GM12878 (cell line): Measurements from ENCODE around the gene WNT9B. TPM values are rescaled to one million over a fixed set of nuclear protein-coding genes. Genes with fewer than 3 reads are reported as not detected.
A peak's percentile ranks its signal among the peaks of the same experiment; 100 is the strongest.

Experiments
- ATAC-seq: fragments of 200-7000 bp; cut with Tn5 transposase; 3 replicates; pipeline ENCODE4 v1.9.1; 2020; ENCODE audit warnings: mild to moderate bottlenecking, moderate library complexity
- BruUV-seq: library from RNA; stranded (reverse); fragments of 400-500 nt; replicated peaks from 2 replicates; lab custom pipeline; 2021; lab: Mats Ljungman, UMichigan
- CTCF ChIA-PET: fragments of 300-600 bp; sonication (Branson Sonifier 250); formaldehyde crosslinking; extraction: SDS; loops from one replicate; lab custom pipeline; 2021; ENCODE audit warnings: inconsistent platforms; lab: Yijun Ruan, JAX
- POLR2A ChIA-PET: fragments of 350-600 bp; formaldehyde crosslinking; extraction: SDS; loops from one replicate; lab custom pipeline; 2021; ENCODE audit warnings: inconsistent platforms; lab: Charles Lee
- RAD21 ChIA-PET: fragments of 300-600 bp; sonication (Branson Sonifier 250); formaldehyde crosslinking; loops from one replicate; lab custom pipeline; 2023; ENCODE audit warnings: antibody characterized with exemption; ENCODE audit not compliant: unreplicated experiment; lab: Charles Lee
- SMC1A ChIA-PET: fragments of 300-600 bp; sonication (Branson Sonifier 250); formaldehyde crosslinking; loops from one replicate; lab custom pipeline; 2023; ENCODE audit not compliant: unreplicated experiment, uncharacterized antibody; lab: Charles Lee
- DNase-seq: peaks from one replicate; pipeline ENCODE4 v3.0.0-alpha.2; 2011; ENCODE audit warnings: low read depth, low spot score
- FAIRE-seq: peaks from 3 replicates; lab custom pipeline; 2011; peaks lifted over from hg19 to GRCh38; lab: Jason Lieb, UNC
- H2AFZ ChIP-seq: 2 replicates; pipeline ENCODE4 v1.6.0; 2011; ENCODE audit warnings: low read depth, low read length, control low read depth; ENCODE audit not compliant: control insufficient read depth
- H3K27ac ChIP-seq: 2 replicates; pipeline ENCODE4 v1.5.1; 2011; ENCODE audit warnings: control low read depth; ENCODE audit not compliant: control insufficient read depth, insufficient read depth
- H3K27me3 ChIP-seq, 2 experiments: replicated peaks in 1 of 2; 2 replicates each; pipeline versions ENCODE4 v1.6.0 to v1.6.1; 2011; ENCODE audit warnings: low read length in 1 of 2; ENCODE audit not compliant: control insufficient read depth in 2 of 2, insufficient read depth in 2 of 2
- H3K36me3 ChIP-seq, 2 experiments: 2 replicates each; pipeline ENCODE4 v1.5.1; 2011; ENCODE audit warnings: low read length in 1 of 2; ENCODE audit not compliant: control insufficient read depth in 2 of 2, insufficient read depth in 2 of 2
- H3K4me1 ChIP-seq: 2 replicates; pipeline ENCODE4 v1.6.1; 2011; ENCODE audit warnings: mild to moderate bottlenecking, low read length, moderate library complexity, mixed read lengths; ENCODE audit not compliant: control insufficient read depth, insufficient read depth
- H3K4me2 ChIP-seq: 2 replicates; pipeline ENCODE4 v1.6.0; 2011; ENCODE audit warnings: control low read depth; ENCODE audit not compliant: control insufficient read depth, insufficient read depth
- H3K4me3 ChIP-seq: fragments of 200-600 bp; sonication (generic); 2 replicates; pipeline ENCODE4 v1.5.1; 2016
- H3K79me2 ChIP-seq: 2 replicates; pipeline ENCODE4 v1.6.0; 2011; ENCODE audit warnings: low read length; ENCODE audit not compliant: control insufficient read depth, insufficient read depth
- H3K9ac ChIP-seq: 2 replicates; pipeline ENCODE4 v1.8.0; 2011; ENCODE audit warnings: low read length, control low read depth, mixed read lengths; ENCODE audit not compliant: control insufficient read depth, insufficient read depth
- H3K9me3 ChIP-seq: replicated peaks from 3 replicates; pipeline ENCODE4 v1.5.1; 2011; ENCODE audit warnings: mild to moderate bottlenecking, low read length; ENCODE audit not compliant: control insufficient read depth, insufficient read depth
- H4K20me1 ChIP-seq: 2 replicates; pipeline ENCODE4 v1.6.0; 2011; ENCODE audit not compliant: control insufficient read depth, insufficient read depth
- ATF7 ChIP-seq: fragments of 450-650 bp; IDR thresholded peaks from 2 replicates; pipeline ENCODE4 v1.6.1; 2016; ENCODE audit warnings: low read depth, mild to moderate bottlenecking
- SMC3 ChIP-seq: IDR thresholded peaks from 2 replicates; pipeline ENCODE4 v1.6.1; 2011; ENCODE audit warnings: low read length, improper control_type of control experiment, borderline replicate concordance
- SUZ12 ChIP-seq: fragments of 200-600 bp; sonication (generic); IDR thresholded peaks from one replicate; pipeline ENCODE4 v1.6.1; 2018; ENCODE audit warnings: antibody characterized with exemption, mild to moderate bottlenecking; ENCODE audit not compliant: unreplicated experiment
- TCF3 ChIP-seq: IDR thresholded peaks from 2 replicates; pipeline ENCODE4 v1.6.1; 2012; ENCODE audit warnings: low read depth, mild to moderate bottlenecking, low read length, borderline replicate concordance; ENCODE audit not compliant: insufficient read depth
- WGBS: methylation state at CpG from one replicate; pipeline ENCODE4 v1.1.6; 2016; ENCODE audit warnings: low lambda C conversion rate; ENCODE audit not compliant: insufficient replicate concordance, insufficient coverage; ENCODE audit errors: missing lambda C conversion rate; 5-methylcytosine and 5-hydroxymethylcytosine counted together
- in situ Hi-C: fragments of 300-500 bp; cut with MboI; formaldehyde crosslinking; loops from 9 replicates; pipeline ENCODE4 v1.14.3; 2018; ENCODE audit warnings: mixed read lengths
- intact Hi-C: fragments of 100-400 bp; cut with micrococcal nuclease; formaldehyde crosslinking; loops from one replicate; pipeline ENCODE4 v1.14.2; 2022; ENCODE audit not compliant: unreplicated experiment
- polyA plus RNA-seq, 11 experiments: library from polyadenylated mRNA; depleted of rRNA in 4 of 11; unstranded in 6 of 11; stranded (reverse) in 5 of 11; fragments of >200 nt; fragmentation: Nextera tagmentation in 4 of 11; fragmentation: Illumina TruSeq in 1 of 11; extraction: Ambion mirVana in 4 of 11; extraction: Trizol in 1 of 11; gene quantifications; 1 replicate in 1 of 11; 2 replicates in 10 of 11; pipeline versions ENCODE4 v1.2.1 to v1.2.3, GENCODE V29; 2011 to 2016; ENCODE audit warnings: inconsistent platforms in 2 of 11, missing spikeins in 2 of 11, low read depth in 1 of 11
- total RNA-seq, 4 experiments: library from RNA; depleted of rRNA in 3 of 4; stranded (reverse); fragments of >200 nt in 3 of 4; fragmentation: Illumina TruSeq in 1 of 4; extraction: Trizol in 1 of 4; gene quantifications; 2 replicates each; pipeline versions ENCODE4 v1.2.1 to v1.2.3, GENCODE V29; 2013 to 2021
- TF ChIP-seq, protein P1 (sequence below), 3 experiments: IDR thresholded peaks in 2 of 3; conservative IDR thresholded peaks in 1 of 3; 2 replicates each; pipeline ENCODE4 v1.5.1; 2011; ENCODE audit warnings: low read depth in 3 of 3, low read length in 3 of 3, mild to moderate bottlenecking in 3 of 3, control low read depth in 2 of 3, moderate library complexity in 2 of 3, inconsistent platforms in 1 of 3, mixed read lengths in 1 of 3; ENCODE audit not compliant: control insufficient read depth in 2 of 3, insufficient read depth in 1 of 3; ENCODE audit errors: extremely low read depth in 1 of 3

WNT9B gene
- total and polyA plus RNA-seq, 10 of the 15 experiments (the other 5 are each of a cell fraction or from before 2014, with no cell fraction given), result not detected

DNA sequence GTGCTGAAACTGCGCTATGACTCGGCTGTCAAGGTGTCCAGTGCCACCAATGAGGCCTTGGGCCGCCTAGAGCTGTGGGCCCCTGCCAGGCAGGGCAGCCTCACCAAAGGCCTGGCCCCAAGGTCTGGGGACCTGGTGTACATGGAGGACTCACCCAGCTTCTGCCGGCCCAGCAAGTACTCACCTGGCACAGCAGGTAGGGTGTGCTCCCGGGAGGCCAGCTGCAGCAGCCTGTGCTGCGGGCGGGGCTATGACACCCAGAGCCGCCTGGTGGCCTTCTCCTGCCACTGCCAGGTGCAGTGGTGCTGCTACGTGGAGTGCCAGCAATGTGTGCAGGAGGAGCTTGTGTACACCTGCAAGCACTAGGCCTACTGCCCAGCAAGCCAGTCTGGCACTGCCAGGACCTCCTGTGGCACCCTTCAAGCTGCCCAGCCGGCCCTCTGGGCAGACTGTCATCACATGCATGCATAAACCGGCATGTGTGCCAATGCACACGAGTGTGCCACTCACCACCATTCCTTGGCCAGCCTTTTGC, 25.0 kb downstream of the WNT9B start:
- no peaks in the 10 kb centered on the region for H4K20me1 ChIP-seq
- H3K27me3 ChIP-seq, result no peaks in the 10 kb centered on the region
- H3K79me2 ChIP-seq, result no peaks in the 10 kb centered on the region
- H3K4me1 ChIP-seq, result no peaks in the 10 kb centered on the region
- H3K9ac ChIP-seq, result no peak overlapping the region
- H3K36me3 ChIP-seq, result no peaks in the 10 kb centered on the region
- H3K4me2 ChIP-seq, result no peak overlapping the region
- TF ChIP-seq SMC3 (peak; percentile 42; the same call in 1 of the 2 replicates), SUZ12 (no peak), TCF3 (0 out of 2 replicates have a peak, but pooled peaks have one; percentile 53), ATF7 (no peak)
- TF ChIP-seq, protein P1, sequence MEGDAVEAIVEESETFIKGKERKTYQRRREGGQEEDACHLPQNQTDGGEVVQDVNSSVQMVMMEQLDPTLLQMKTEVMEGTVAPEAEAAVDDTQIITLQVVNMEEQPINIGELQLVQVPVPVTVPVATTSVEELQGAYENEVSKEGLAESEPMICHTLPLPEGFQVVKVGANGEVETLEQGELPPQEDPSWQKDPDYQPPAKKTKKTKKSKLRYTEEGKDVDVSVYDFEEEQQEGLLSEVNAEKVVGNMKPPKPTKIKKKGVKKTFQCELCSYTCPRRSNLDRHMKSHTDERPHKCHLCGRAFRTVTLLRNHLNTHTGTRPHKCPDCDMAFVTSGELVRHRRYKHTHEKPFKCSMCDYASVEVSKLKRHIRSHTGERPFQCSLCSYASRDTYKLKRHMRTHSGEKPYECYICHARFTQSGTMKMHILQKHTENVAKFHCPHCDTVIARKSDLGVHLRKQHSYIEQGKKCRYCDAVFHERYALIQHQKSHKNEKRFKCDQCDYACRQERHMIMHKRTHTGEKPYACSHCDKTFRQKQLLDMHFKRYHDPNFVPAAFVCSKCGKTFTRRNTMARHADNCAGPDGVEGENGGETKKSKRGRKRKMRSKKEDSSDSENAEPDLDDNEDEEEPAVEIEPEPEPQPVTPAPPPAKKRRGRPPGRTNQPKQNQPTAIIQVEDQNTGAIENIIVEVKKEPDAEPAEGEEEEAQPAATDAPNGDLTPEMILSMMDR (IDR thresholded peaks at IDR 0.05 in 2 of 3, conservative IDR thresholded peaks at IDR 0.05 in 1 of 3; ENCODE audit: control insufficient read depth in 2 of 3, extremely low read depth in 1 of 3, insufficient read depth in 1 of 3, low read depth in 3 of 3, low read length in 3 of 3), result peak; percentile 40 to 48 (median 46)
- TF ChIP-seq, all 136 proteins: peak for 3
- DNase-seq (no peak), FAIRE-seq (no peak), ATAC-seq (peak; percentile 93)
- ChIA-PET RAD21 (no interaction called here), POLR2A (no interaction called here), SMC1A (no interaction called here), CTCF (interaction anchor here (0.7 kb wide), 1 partner anchor 94 kb away, joined by 3 read pairs; no protein-coding TSS in a partner anchor)
- no peak overlapping the region for H3K27ac ChIP-seq
- in situ Hi-C loops, result no loop called here
- no peak overlapping the region for H3K4me3 ChIP-seq
- H3K9me3 ChIP-seq, result no peaks in the 10 kb centered on the region
- no peak overlapping the region for H2AFZ ChIP-seq
- 38% methylated on average over 12 of the region's 12 CpGs for WGBS
- intact Hi-C loops, result loop anchor here (10.0 kb wide), 1 partner anchor 52 kb away; no protein-coding TSS in a partner anchor
- BruUV-seq, result no TSS peak
